ENCODE results near the gene POLR2I.

The POLR2I gene

DNA sequence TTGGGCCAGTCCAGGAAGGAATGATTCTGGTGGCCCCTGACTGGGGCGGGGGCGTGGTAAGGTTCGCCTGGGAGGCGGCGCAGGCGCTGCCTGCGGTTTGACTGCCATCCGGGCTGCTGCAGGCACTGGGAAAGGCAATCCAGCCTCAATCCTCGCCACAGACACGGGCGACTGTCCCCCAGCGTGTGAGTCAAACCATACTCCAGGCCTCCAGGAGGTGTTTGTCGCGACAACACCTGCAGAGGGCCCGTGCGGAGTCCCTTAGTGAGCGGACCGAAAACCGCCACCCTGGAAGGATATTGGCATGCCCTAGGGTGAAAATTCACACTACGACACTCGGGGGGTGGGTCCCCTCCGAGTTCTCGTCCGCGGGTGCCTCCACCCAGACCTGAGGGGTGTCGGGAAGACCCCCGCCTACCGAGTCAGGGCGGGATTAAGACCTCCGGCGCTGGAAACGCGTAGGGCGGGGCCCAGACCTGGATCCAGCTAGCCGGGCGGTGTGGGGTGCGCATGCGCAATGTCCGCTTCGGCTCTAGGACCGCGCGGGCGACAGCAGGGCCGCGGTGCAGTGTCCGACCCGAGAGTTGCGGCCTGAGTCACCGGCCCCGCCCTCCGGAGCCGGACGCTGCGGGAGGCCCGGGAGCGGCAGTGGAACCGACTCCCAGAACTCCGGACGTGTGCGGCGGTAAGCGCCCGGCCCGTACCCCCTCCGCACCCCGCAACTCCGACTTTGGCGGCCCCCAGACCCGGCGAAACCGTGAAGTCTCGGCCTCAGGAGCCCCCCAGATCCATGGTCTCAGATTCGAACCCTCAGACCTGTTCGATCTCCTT is 25.0 kb upstream of the POLR2I start, which contains the start of gene CAPNS1 (continued):
- TF ChIP-seq, protein P1, sequence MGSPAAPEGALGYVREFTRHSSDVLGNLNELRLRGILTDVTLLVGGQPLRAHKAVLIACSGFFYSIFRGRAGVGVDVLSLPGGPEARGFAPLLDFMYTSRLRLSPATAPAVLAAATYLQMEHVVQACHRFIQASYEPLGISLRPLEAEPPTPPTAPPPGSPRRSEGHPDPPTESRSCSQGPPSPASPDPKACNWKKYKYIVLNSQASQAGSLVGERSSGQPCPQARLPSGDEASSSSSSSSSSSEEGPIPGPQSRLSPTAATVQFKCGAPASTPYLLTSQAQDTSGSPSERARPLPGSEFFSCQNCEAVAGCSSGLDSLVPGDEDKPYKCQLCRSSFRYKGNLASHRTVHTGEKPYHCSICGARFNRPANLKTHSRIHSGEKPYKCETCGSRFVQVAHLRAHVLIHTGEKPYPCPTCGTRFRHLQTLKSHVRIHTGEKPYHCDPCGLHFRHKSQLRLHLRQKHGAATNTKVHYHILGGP (tag by site-specific recombination; IDR thresholded peaks at IDR 0.05): no peak
- TF ChIP-seq ZIC2 (tag by site-specific recombination; IDR thresholded peaks at IDR 0.05) (peak; percentile 98), ZNF549 (tag by site-specific recombination; IDR thresholded peaks at IDR 0.05) (no peak), ZNF341 (tag by site-specific recombination; IDR thresholded peaks at IDR 0.05; ENCODE audit: low read depth) (peak; percentile 94), ZNF600 (tag by site-specific recombination; IDR thresholded peaks at IDR 0.05) (peak; percentile 90), ZNF19 (tag by site-specific recombination; IDR thresholded peaks at IDR 0.05; ENCODE audit: low read depth) (no peak), ZNF843 (tag by site-specific recombination; IDR thresholded peaks at IDR 0.05) (peak; percentile 86), ZNF768 (tag by site-specific recombination; IDR thresholded peaks at IDR 0.05) (no peak), ZNF747 (tag by site-specific recombination; IDR thresholded peaks at IDR 0.05) (no peak), ZNF555 (tag by site-specific recombination; conservative IDR thresholded peaks at IDR 0.05) (no peak), BCL11A (tag by site-specific recombination; IDR thresholded peaks at IDR 0.05; ENCODE audit: low read depth) (peak; percentile 100), ZNF10 (tag by site-specific recombination; IDR thresholded peaks at IDR 0.05) (peak; percentile 63; the same call in 1 of the 2 replicates), ZNF324 (tag by site-specific recombination; IDR thresholded peaks at IDR 0.05) (peak; percentile 96), SALL2 (tag by site-specific recombination; IDR thresholded peaks at IDR 0.05; ENCODE audit: borderline replicate concordance) (no peak), ZNF521 (tag by site-specific recombination; IDR thresholded peaks at IDR 0.05) (no peak), YY2 (tag by site-specific recombination; IDR thresholded peaks at IDR 0.05) (0 out of 2 replicates have a peak, but pooled peaks have one; percentile 42), ZNF677 (tag by site-specific recombination; IDR thresholded peaks at IDR 0.05) (no peak; the same call in none of the 2 replicates), ZNF530 (tag by site-specific recombination; IDR thresholded peaks at IDR 0.05; ENCODE audit: low read depth) (no peak), ZFP69B (tag by site-specific recombination; IDR thresholded peaks at IDR 0.05) (peak; percentile 96)
- TF ChIP-seq, protein P2, sequence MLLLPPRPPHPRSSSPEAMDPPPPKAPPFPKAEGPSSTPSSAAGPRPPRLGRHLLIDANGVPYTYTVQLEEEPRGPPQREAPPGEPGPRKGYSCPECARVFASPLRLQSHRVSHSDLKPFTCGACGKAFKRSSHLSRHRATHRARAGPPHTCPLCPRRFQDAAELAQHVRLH (tag by site-specific recombination; IDR thresholded peaks at IDR 0.05): peak; percentile 96
- TF ChIP-seq, protein P3, sequence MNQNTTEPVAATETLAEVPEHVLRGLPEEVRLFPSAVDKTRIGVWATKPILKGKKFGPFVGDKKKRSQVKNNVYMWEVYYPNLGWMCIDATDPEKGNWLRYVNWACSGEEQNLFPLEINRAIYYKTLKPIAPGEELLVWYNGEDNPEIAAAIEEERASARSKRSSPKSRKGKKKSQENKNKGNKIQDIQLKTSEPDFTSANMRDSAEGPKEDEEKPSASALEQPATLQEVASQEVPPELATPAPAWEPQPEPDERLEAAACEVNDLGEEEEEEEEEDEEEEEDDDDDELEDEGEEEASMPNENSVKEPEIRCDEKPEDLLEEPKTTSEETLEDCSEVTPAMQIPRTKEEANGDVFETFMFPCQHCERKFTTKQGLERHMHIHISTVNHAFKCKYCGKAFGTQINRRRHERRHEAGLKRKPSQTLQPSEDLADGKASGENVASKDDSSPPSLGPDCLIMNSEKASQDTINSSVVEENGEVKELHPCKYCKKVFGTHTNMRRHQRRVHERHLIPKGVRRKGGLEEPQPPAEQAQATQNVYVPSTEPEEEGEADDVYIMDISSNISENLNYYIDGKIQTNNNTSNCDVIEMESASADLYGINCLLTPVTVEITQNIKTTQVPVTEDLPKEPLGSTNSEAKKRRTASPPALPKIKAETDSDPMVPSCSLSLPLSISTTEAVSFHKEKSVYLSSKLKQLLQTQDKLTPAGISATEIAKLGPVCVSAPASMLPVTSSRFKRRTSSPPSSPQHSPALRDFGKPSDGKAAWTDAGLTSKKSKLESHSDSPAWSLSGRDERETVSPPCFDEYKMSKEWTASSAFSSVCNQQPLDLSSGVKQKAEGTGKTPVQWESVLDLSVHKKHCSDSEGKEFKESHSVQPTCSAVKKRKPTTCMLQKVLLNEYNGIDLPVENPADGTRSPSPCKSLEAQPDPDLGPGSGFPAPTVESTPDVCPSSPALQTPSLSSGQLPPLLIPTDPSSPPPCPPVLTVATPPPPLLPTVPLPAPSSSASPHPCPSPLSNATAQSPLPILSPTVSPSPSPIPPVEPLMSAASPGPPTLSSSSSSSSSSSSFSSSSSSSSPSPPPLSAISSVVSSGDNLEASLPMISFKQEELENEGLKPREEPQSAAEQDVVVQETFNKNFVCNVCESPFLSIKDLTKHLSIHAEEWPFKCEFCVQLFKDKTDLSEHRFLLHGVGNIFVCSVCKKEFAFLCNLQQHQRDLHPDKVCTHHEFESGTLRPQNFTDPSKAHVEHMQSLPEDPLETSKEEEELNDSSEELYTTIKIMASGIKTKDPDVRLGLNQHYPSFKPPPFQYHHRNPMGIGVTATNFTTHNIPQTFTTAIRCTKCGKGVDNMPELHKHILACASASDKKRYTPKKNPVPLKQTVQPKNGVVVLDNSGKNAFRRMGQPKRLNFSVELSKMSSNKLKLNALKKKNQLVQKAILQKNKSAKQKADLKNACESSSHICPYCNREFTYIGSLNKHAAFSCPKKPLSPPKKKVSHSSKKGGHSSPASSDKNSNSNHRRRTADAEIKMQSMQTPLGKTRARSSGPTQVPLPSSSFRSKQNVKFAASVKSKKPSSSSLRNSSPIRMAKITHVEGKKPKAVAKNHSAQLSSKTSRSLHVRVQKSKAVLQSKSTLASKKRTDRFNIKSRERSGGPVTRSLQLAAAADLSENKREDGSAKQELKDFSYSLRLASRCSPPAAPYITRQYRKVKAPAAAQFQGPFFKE (tag by site-specific recombination; IDR thresholded peaks at IDR 0.05; ENCODE audit: borderline replicate concordance): no peak
- TF ChIP-seq, protein P4, sequence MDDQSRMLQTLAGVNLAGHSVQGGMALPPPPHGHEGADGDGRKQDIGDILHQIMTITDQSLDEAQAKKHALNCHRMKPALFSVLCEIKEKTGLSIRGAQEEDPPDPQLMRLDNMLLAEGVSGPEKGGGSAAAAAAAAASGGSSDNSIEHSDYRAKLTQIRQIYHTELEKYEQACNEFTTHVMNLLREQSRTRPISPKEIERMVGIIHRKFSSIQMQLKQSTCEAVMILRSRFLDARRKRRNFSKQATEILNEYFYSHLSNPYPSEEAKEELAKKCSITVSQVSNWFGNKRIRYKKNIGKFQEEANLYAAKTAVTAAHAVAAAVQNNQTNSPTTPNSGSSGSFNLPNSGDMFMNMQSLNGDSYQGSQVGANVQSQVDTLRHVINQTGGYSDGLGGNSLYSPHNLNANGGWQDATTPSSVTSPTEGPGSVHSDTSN (CRISPR knock-in tag; IDR thresholded peaks at IDR 0.05): peak; percentile 88
- TF ChIP-seq, protein P5, sequence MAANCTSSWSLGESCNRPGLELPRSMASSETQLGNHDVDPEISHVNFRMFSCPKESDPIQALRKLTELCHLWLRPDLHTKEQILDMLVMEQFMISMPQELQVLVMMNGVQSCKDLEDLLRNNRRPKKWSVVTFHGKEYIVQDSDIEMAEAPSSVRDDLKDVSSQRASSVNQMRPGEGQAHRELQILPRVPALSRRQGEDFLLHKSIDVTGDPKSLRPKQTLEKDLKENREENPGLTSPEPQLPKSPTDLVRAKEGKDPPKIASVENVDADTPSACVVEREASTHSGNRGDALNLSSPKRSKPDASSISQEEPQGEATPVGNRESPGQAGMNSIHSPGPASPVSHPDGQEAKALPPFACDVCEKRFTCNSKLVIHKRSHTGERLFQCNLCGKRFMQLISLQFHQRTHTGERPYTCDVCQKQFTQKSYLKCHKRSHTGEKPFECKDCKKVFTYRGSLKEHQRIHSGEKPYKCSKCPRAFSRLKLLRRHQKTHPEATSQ (tag by site-specific recombination; IDR thresholded peaks at IDR 0.05): peak; percentile 81; the same call in 1 of the 2 replicates
- TF ChIP-seq, protein P6, sequence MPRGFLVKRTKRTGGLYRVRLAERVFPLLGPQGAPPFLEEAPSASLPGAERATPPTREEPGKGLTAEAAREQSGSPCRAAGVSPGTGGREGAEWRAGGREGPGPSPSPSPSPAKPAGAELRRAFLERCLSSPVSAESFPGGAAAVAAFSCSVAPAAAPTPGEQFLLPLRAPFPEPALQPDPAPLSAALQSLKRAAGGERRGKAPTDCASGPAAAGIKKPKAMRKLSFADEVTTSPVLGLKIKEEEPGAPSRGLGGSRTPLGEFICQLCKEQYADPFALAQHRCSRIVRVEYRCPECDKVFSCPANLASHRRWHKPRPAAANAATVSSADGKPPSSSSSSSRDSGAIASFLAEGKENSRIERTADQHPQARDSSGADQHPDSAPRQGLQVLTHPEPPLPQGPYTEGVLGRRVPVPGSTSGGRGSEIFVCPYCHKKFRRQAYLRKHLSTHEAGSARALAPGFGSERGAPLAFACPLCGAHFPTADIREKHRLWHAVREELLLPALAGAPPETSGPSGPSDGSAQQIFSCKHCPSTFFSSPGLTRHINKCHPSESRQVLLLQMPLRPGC (tag by site-specific recombination; IDR thresholded peaks at IDR 0.05): peak; percentile 79
- TF ChIP-seq, protein P7, sequence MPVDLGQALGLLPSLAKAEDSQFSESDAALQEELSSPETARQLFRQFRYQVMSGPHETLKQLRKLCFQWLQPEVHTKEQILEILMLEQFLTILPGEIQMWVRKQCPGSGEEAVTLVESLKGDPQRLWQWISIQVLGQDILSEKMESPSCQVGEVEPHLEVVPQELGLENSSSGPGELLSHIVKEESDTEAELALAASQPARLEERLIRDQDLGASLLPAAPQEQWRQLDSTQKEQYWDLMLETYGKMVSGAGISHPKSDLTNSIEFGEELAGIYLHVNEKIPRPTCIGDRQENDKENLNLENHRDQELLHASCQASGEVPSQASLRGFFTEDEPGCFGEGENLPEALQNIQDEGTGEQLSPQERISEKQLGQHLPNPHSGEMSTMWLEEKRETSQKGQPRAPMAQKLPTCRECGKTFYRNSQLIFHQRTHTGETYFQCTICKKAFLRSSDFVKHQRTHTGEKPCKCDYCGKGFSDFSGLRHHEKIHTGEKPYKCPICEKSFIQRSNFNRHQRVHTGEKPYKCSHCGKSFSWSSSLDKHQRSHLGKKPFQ (tag by site-specific recombination; IDR thresholded peaks at IDR 0.05): peak; percentile 87
